Putamen (tissue), 1 donor: ENCODE measurements around the gene METTL21C.

Experiments used
- DNase-seq: peaks from one replicate; pipeline ENCODE4 v3.0.0-alpha.2; 2016; ENCODE audit warnings: low spot score

METTL21C gene

GRCh38 chr13:102697929-102698648, 3.2 kb upstream of the METTL21C start:
- DNase-seq = no peak

GRCh38 chr13:102697264-102697663, 2.4 kb upstream of the METTL21C start:
- no peak for DNase-seq

GRCh38 chr13:102696465-102696864, 1.6 kb upstream of the METTL21C start:
- no peak for DNase-seq

- DNase-seq = no peak
Observed at GRCh38 chr13:102693776-102694175, 1.1 kb downstream of the METTL21C start.

- DNase-seq = no peak
Observed at GRCh38 chr13:102693250-102693649, 1.6 kb downstream of the METTL21C start.

GRCh38 chr13:102692491-102692826, 2.4 kb downstream of the METTL21C start:
- no peak for DNase-seq

- no peak for DNase-seq
Observed at GRCh38 chr13:102690883-102691282, 4.0 kb downstream of the METTL21C start.

- DNase-seq = no peak
Observed at GRCh38 chr13:102688306-102688973, 6.4 kb downstream of the METTL21C start.

GRCh38 chr13:102687520-102687919, 7.3 kb downstream of the METTL21C start:
- no peak for DNase-seq

- no peak for DNase-seq
Observed at GRCh38 chr13:102686024-102686423, 8.8 kb downstream of the METTL21C start.

GRCh38 chr13:102683637-102684036, 11.2 kb downstream of the METTL21C start:
- DNase-seq = no peak

GRCh38 chr13:102682727-102683126, 12.1 kb downstream of the METTL21C start:
- DNase-seq = no peak

- DNase-seq = no peak
Observed at GRCh38 chr13:102682211-102682610, 12.6 kb downstream of the METTL21C start.

GRCh38 chr13:102680842-102681740, 13.8 kb downstream of the METTL21C start:
- DNase-seq = no peak

- DNase-seq = no peak
Observed at GRCh38 chr13:102680133-102680717, 14.6 kb downstream of the METTL21C start.

GRCh38 chr13:102679449-102680132, 15.3 kb downstream of the METTL21C start:
- DNase-seq = no peak

GRCh38 chr13:102678339-102679107, 16.3 kb downstream of the METTL21C start:
- DNase-seq = no peak

- no peak for DNase-seq
Observed at GRCh38 chr13:102677122-102677521, 17.7 kb downstream of the METTL21C start.

- no peak for DNase-seq
Observed at GRCh38 chr13:102675115-102675514, 19.7 kb downstream of the METTL21C start.

- no peak for DNase-seq
Observed at GRCh38 chr13:102670130-102670529, 24.7 kb downstream of the METTL21C start.

GRCh38 chr13:102667911-102668310, 26.9 kb downstream of the METTL21C start:
- no peak for DNase-seq
